GM12878 (cell line): Measurements from ENCODE around the gene LYVE1.

ENCODE experiments used
- EGR1 ChIP-seq, 2 experiments: IDR thresholded peaks; 1 replicate in 1 of 2; 2 replicates in 1 of 2; pipeline ENCODE4 v1.6.1; 2011 to 2012; ENCODE audit warnings: low read depth in 2 of 2, low read length in 2 of 2, borderline replicate concordance in 1 of 2, mild to moderate bottlenecking in 1 of 2, moderate library complexity in 1 of 2
- EP300 ChIP-seq, 2 experiments: fragments of 150-350 bp in 1 of 2; IDR thresholded peaks; 2 replicates each; pipeline ENCODE4 v1.6.1; 2011 to 2012; ENCODE audit warnings: low read depth in 2 of 2, low read length in 2 of 2, borderline replicate concordance in 1 of 2, improper control_type of control experiment in 1 of 2, inconsistent platforms in 1 of 2; ENCODE audit not compliant: control insufficient read depth in 1 of 2
- FOS ChIP-seq: IDR thresholded peaks from 3 replicates; pipeline ENCODE4 v1.6.1; 2011; ENCODE audit warnings: borderline replicate concordance; ENCODE audit not compliant: insufficient read length; ENCODE audit errors: extremely low read depth
- JUNB ChIP-seq: IDR thresholded peaks from 2 replicates; pipeline ENCODE4 v1.6.1; 2016; ENCODE audit warnings: antibody characterized with exemption, mild to moderate bottlenecking
- NR2C1 ChIP-seq: fragments of 450-650 bp; IDR thresholded peaks from 2 replicates; pipeline ENCODE4 v1.6.1; 2017; ENCODE audit warnings: antibody characterized with exemption, mild to moderate bottlenecking, moderate library complexity
- NR2C2 ChIP-seq: IDR thresholded peaks from 2 replicates; pipeline ENCODE4 v1.6.1; 2011; ENCODE audit warnings: borderline replicate concordance, low read depth; ENCODE audit not compliant: control insufficient read depth, insufficient read length
- POLR2AphosphoS5 ChIP-seq: IDR thresholded peaks from 2 replicates; pipeline ENCODE4 v1.6.1; 2011; ENCODE audit warnings: mild to moderate bottlenecking, low read length, inconsistent platforms
- RCOR1 ChIP-seq: conservative IDR thresholded peaks from 2 replicates; pipeline ENCODE4 v1.6.1; 2012; ENCODE audit warnings: low read depth, low read length, improper control_type of control experiment
- RFX5 ChIP-seq: IDR thresholded peaks from 2 replicates; pipeline ENCODE4 v1.6.1; 2011; ENCODE audit warnings: low read depth, low read length, improper control_type of control experiment
- YY1 ChIP-seq: IDR thresholded peaks from 2 replicates; pipeline ENCODE4 v1.6.1; 2011; ENCODE audit warnings: low read depth, mild to moderate bottlenecking, low read length
- TF ChIP-seq, protein P1 (sequence below), 3 experiments: IDR thresholded peaks in 2 of 3; conservative IDR thresholded peaks in 1 of 3; 2 replicates each; pipeline ENCODE4 v1.5.1; 2011; ENCODE audit warnings: low read depth in 3 of 3, low read length in 3 of 3, mild to moderate bottlenecking in 3 of 3, control low read depth in 2 of 3, moderate library complexity in 2 of 3, inconsistent platforms in 1 of 3, mixed read lengths in 1 of 3; ENCODE audit not compliant: control insufficient read depth in 2 of 3, insufficient read depth in 1 of 3; ENCODE audit errors: extremely low read depth in 1 of 3
- TF ChIP-seq, protein P2 (sequence below): fragments of 450-650 bp; conservative IDR thresholded peaks from 2 replicates; pipeline ENCODE4 v1.6.1; 2017; ENCODE audit warnings: mild to moderate bottlenecking, moderate library complexity

DNA sequence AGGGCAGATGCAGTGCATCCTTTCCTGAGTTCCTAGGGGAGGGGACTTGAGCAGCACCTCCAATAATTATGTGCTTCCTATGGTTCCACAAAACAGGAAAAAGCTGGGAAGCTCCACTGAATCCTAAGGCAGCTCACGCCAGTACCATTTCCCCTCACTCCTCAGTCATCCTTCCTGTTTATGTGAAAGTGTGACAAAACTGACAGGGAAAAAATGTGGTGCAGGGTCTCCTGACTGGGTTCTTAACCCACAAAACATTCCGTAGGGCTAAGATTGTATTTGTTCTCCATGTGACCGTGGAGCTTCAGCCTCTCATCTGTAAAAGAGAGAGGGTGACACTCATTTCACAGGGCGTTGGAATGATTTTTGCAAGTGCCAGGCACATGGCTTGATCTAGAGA lies 12.2 kb upstream of the LYVE1 start:
- TF ChIP-seq, protein P1, sequence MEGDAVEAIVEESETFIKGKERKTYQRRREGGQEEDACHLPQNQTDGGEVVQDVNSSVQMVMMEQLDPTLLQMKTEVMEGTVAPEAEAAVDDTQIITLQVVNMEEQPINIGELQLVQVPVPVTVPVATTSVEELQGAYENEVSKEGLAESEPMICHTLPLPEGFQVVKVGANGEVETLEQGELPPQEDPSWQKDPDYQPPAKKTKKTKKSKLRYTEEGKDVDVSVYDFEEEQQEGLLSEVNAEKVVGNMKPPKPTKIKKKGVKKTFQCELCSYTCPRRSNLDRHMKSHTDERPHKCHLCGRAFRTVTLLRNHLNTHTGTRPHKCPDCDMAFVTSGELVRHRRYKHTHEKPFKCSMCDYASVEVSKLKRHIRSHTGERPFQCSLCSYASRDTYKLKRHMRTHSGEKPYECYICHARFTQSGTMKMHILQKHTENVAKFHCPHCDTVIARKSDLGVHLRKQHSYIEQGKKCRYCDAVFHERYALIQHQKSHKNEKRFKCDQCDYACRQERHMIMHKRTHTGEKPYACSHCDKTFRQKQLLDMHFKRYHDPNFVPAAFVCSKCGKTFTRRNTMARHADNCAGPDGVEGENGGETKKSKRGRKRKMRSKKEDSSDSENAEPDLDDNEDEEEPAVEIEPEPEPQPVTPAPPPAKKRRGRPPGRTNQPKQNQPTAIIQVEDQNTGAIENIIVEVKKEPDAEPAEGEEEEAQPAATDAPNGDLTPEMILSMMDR (IDR thresholded peaks at IDR 0.05 in 2 of 3, conservative IDR thresholded peaks at IDR 0.05 in 1 of 3; ENCODE audit: control insufficient read depth in 2 of 3, extremely low read depth in 1 of 3, insufficient read depth in 1 of 3, low read depth in 3 of 3, low read length in 3 of 3) = no peak
- TF ChIP-seq POLR2AphosphoS5 (no peak), YY1 (no peak), RCOR1 (no peak), NR2C1 (no peak), RFX5 (no peak), FOS (no peak), EP300 (IDR thresholded peaks at IDR 0.05; ENCODE audit: borderline replicate concordance in 1 of 2, control insufficient read depth in 1 of 2, low read depth in 2 of 2, low read length in 2 of 2) (no peak), JUNB (no peak), NR2C2 (no peak), EGR1 (IDR thresholded peaks at IDR 0.05; ENCODE audit: borderline replicate concordance in 1 of 2, low read depth in 2 of 2, low read length in 2 of 2) (no peak)
- TF ChIP-seq, protein P2, sequence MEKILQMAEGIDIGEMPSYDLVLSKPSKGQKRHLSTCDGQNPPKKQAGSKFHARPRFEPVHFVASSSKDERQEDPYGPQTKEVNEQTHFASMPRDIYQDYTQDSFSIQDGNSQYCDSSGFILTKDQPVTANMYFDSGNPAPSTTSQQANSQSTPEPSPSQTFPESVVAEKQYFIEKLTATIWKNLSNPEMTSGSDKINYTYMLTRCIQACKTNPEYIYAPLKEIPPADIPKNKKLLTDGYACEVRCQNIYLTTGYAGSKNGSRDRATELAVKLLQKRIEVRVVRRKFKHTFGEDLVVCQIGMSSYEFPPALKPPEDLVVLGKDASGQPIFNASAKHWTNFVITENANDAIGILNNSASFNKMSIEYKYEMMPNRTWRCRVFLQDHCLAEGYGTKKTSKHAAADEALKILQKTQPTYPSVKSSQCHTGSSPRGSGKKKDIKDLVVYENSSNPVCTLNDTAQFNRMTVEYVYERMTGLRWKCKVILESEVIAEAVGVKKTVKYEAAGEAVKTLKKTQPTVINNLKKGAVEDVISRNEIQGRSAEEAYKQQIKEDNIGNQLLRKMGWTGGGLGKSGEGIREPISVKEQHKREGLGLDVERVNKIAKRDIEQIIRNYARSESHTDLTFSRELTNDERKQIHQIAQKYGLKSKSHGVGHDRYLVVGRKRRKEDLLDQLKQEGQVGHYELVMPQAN = no peak
